A549 (cell line): ENCODE results near the gene EPS8L1.

Experiments
- CTCF ChIP-seq: fragments of >200 bp; sonication (Bioruptor Twin); formaldehyde crosslinking; IDR thresholded peaks from 3 replicates; pipeline ENCODE4 v1.5.1; 2016
- ELK1 ChIP-seq: fragments of 150-350 bp; IDR thresholded peaks from 2 replicates; pipeline ENCODE4 v1.6.1; 2014; ENCODE audit warnings: low read depth, mild to moderate bottlenecking, low read length
- POLR2A ChIP-seq: IDR thresholded peaks from 2 replicates; pipeline ENCODE4 v1.6.1; 2012; ENCODE audit warnings: mild to moderate bottlenecking, low read length
- RFX5 ChIP-seq: fragments of 450-650 bp; IDR thresholded peaks from 2 replicates; pipeline ENCODE4 v1.7.1; 2014; ENCODE audit warnings: antibody characterized with exemption, mild to moderate bottlenecking, moderate library complexity
- SMC3 ChIP-seq: fragments of >200 bp; sonication (Bioruptor Twin); formaldehyde crosslinking; IDR thresholded peaks from 3 replicates; pipeline ENCODE4 v1.6.1; 2018; ENCODE audit warnings: inconsistent platforms
- USF2 ChIP-seq: fragments of 450-650 bp; IDR thresholded peaks from 2 replicates; pipeline ENCODE4 v1.6.1; 2014; ENCODE audit warnings: antibody characterized with exemption

GRCh38 chr19:55062735-55063491, 12.8 kb upstream of the EPS8L1 start, which contains the start of gene RDH13:
- TF ChIP-seq USF2 (no peak), POLR2A (peak; percentile 81), CTCF (no peak), SMC3 (no peak), RFX5 (no peak), ELK1 (no peak)
